GM19455 (cell line): Measurements from ENCODE around the gene STARD3.

ENCODE experiments used
- ATAC-seq: cut with Tn5 transposase; IDR thresholded peaks from one replicate; pipeline ENCODE4 v1.9.1; 2021; ENCODE audit not compliant: unreplicated experiment

Gene STARD3

GRCh38 chr17:39634384-39634871 is 2.5 kb upstream of the STARD3 start:
- ATAC-seq = no peak

- no peak for ATAC-seq
Measured at GRCh38 chr17:39635614-39636176, 1.2 kb upstream of the STARD3 start.

GRCh38 chr17:39636587-39636926 is 387 bp upstream of the STARD3 start:
- ATAC-seq = peak; percentile 14

- no peak for ATAC-seq
Measured at GRCh38 chr17:39638317-39638716, 1.4 kb downstream of the STARD3 start.

GRCh38 chr17:39639043-39639442 is 2.1 kb downstream of the STARD3 start:
- no peak for ATAC-seq

- no peak for ATAC-seq
Measured at GRCh38 chr17:39639566-39640458, 2.9 kb downstream of the STARD3 start.

GRCh38 chr17:39640591-39641031 is 3.7 kb downstream of the STARD3 start:
- no peak for ATAC-seq

GRCh38 chr17:39641097-39641496 is 4.2 kb downstream of the STARD3 start:
- ATAC-seq = no peak

GRCh38 chr17:39641883-39642282 is 4.9 kb downstream of the STARD3 start:
- ATAC-seq = no peak

- ATAC-seq = no peak
Measured at GRCh38 chr17:39642291-39643074, 5.5 kb downstream of the STARD3 start.

GRCh38 chr17:39643271-39643670 is 6.3 kb downstream of the STARD3 start:
- no peak for ATAC-seq

GRCh38 chr17:39647256-39647655 is 10.3 kb downstream of the STARD3 start:
- no peak for ATAC-seq

- no peak for ATAC-seq
Measured at GRCh38 chr17:39648616-39649366, 11.8 kb downstream of the STARD3 start.

GRCh38 chr17:39650121-39650579 is 13.2 kb downstream of the STARD3 start:
- ATAC-seq = no peak

- ATAC-seq = no peak
Measured at GRCh38 chr17:39651923-39652586, 15.1 kb downstream of the STARD3 start.

- ATAC-seq = no peak
Measured at GRCh38 chr17:39652587-39653315, 15.8 kb downstream of the STARD3 start.

GRCh38 chr17:39653316-39653661 is 16.3 kb downstream of the STARD3 start:
- ATAC-seq = no peak

- no peak for ATAC-seq
Measured at GRCh38 chr17:39653662-39654331, 16.9 kb downstream of the STARD3 start.

GRCh38 chr17:39655105-39655504 is 18.2 kb downstream of the STARD3 start:
- ATAC-seq = no peak
